ENCODE measurements around the gene ACSS1.

DNA sequence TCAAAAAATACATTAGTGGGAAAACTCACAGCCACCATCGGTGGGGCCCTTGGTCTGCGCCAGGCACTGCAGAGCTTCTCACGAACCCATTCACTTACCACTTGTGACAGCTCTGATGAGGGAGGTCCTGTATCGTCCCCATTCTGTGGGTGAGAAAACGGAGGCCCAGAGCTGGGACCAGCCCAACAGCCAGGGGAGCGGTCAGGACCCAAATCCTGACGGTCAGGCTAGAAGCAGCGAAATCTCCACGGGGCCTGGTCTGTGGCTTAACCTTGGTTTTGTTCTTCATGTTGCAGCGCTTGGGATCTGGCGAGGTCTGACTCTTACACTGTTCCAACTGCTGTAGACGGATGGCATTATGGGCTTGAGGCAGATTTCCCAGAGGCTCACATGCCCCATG is 31.7 kb upstream of the ACSS1 start:
- TF ChIP-seq CHD4 (IDR thresholded peaks at IDR 0.05; ENCODE audit: borderline replicate concordance) (no peak), POLR2A (IDR thresholded peaks at IDR 0.05; ENCODE audit: low read length) (no peak), CTCF (IDR thresholded peaks at IDR 0.05) (no peak), RCOR1 (IDR thresholded peaks at IDR 0.05; ENCODE audit: low read depth, low read length) (no peak), SMC3 (IDR thresholded peaks at IDR 0.05) (no peak)
- TF ChIP-seq, protein P1, sequence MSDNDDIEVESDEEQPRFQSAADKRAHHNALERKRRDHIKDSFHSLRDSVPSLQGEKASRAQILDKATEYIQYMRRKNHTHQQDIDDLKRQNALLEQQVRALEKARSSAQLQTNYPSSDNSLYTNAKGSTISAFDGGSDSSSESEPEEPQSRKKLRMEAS (IDR thresholded peaks at IDR 0.05) = no peak

All from A549 (cell line).